SW 1271 (cell line): ENCODE measurements around the gene PTCD1.

Experiments used
- DNase-seq, 2 experiments: peaks; one replicate each; lab custom pipeline; 2025; lab: John Stamatoyannopoulos, UW

The PTCD1 gene

DNA sequence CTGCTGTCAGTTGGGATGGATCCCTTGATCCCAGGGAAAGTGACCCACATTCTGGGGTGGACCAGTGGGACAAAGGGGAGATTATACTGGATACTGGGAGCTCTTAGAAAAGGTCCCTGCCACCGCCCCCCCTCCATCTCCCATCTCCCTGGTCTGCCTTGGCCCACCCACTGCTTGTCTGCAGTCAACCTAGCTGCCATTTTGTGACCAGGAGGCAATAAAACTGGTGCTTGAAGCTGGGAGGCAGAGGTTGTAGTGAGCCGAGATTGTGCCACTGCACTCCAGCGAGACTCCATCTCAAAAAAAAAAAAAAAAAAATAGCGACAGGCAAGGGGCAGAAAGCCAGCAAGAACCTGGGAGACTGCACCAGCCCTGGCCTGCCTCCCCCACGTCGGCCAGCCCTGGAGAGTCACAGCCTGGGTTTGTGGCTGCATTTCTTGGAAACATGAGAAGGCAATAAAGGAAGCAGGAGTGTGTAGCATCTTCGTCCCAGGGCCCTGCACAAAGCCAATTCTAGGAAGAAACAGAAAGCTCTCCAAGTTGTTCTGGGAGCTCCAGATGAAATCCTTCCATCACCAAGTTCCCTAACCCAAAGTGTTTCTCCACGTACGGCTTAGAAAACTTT, 68.7 kb downstream of the PTCD1 start:
- no peak for DNase-seq

DNA sequence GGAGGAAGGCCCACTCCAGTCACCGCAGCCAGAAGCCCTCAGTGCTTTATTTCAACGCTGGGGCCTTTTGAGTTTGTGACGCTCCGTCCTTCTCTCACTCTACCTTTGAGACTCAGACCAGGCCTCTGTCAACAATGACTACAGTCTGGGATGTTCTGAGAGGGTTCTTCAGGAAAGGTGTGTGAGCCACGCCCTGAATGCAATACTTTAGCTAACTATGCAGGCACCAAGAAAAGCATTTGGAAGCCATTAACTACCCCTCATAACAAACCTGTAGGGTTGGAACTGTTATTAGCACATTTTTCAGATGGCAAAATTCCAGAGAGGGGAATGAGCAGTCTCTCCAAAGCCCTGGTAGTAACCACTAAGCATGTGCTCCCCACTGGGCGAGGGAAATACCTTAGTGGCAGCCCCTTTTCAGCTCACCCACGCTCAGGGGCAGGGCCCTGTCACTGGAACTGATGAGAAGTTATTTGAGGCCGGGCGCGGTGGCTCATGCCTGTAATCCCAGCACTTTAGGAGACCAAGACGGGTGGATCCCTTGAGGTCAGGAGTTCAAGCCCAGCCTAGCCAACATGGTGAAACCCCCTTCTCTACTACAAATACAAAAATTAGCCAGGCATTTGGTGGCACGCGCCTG, 69.7 kb downstream of the PTCD1 start:
- DNase-seq = no peak
